Esophagus muscularis mucosa (tissue), 4 donors: ENCODE data around the gene RNF141. TPM values are rescaled to one million over a fixed set of nuclear protein-coding genes. Genes with fewer than 3 reads are reported as not detected.

Experiments
- DNase-seq: peaks from one replicate; pipeline ENCODE4 v3.0.0-alpha.2; 2017; ENCODE audit errors: extremely low spot score
- H3K27ac ChIP-seq, 4 donors: fragments of 200-600 bp; sonication (generic); replicated peaks in 1 of 4; 1 replicate in 3 of 4; 2 replicates in 1 of 4; pipeline ENCODE4 v1.5.1; 2016 to 2019; ENCODE audit warnings: mild to moderate bottlenecking in 1 of 4
- H3K27me3 ChIP-seq, 4 donors: fragments of 200-600 bp; sonication (generic); one replicate each; pipeline versions ENCODE4 v1.5.1 to v1.6.0; 2016 to 2019
- H3K36me3 ChIP-seq, 4 donors: fragments of 200-600 bp; sonication (generic); one replicate each; pipeline ENCODE4 v1.5.1; 2016 to 2019
- H3K4me1 ChIP-seq, 4 donors: fragments of 200-600 bp; sonication (generic); one replicate each; pipeline ENCODE4 v1.5.1; 2016 to 2019
- H3K4me3 ChIP-seq, 4 donors: fragments of 200-600 bp; sonication (generic); 1 replicate in 2 of 4; 2 replicates in 2 of 4; pipeline ENCODE4 v1.5.1; 2016 to 2019; ENCODE audit warnings: mild to moderate bottlenecking in 4 of 4, moderate library complexity in 1 of 4
- H3K9me3 ChIP-seq, 4 donors: fragments of 200-600 bp; sonication (generic); 1 replicate in 3 of 4; 2 replicates in 1 of 4; pipeline ENCODE4 v1.5.1; 2016 to 2019
- CTCF ChIP-seq, 3 experiments: fragments of 200-600 bp in 2 of 3; fragments of 450-650 bp in 1 of 3; sonication (generic) in 2 of 3; IDR thresholded peaks; one replicate each; pipeline ENCODE4 v1.5.1; 2017 to 2019; ENCODE audit warnings: antibody characterized with exemption in 3 of 3, mild to moderate bottlenecking in 2 of 3, moderate library complexity in 1 of 3
- EP300 ChIP-seq: sonication (generic); formaldehyde crosslinking; IDR thresholded peaks from one replicate; pipeline ENCODE4 v1.6.1; 2017; ENCODE audit warnings: antibody characterized with exemption
- POLR2A ChIP-seq: fragments of 450-650 bp; IDR thresholded peaks from one replicate; pipeline ENCODE4 v1.6.1; 2017; ENCODE audit warnings: antibody characterized with exemption, moderate library complexity, mild to moderate bottlenecking, low read depth
- POLR2AphosphoS5 ChIP-seq, 2 donors: sonication (generic); formaldehyde crosslinking; IDR thresholded peaks; one replicate each; pipeline ENCODE4 v1.6.1; 2017; ENCODE audit warnings: antibody characterized with exemption in 2 of 2
- WGBS: methylation state at CpG from one replicate; pipeline ENCODE4 v1.1.5; 2018; 5-methylcytosine and 5-hydroxymethylcytosine counted together
- intact Hi-C: fragments of 100-400 bp; cut with DNase I; formaldehyde crosslinking; loops from one replicate; pipeline ENCODE4 v1.15.1; 2023
- total RNA-seq, 4 donors: library from RNA; depleted of rRNA; stranded (reverse); fragments of >200 nt; gene quantifications; one replicate each; pipeline versions ENCODE4 v1.1.0 to v1.2.1, GENCODE V29; 2016

The RNF141 gene
- total RNA-seq, 4 donors from 2014 or later: 24.1 to 39.3 (median 34.9) TPM

- intact Hi-C loops: no loop called here
- no peaks in the 10 kb centered on the region for H3K27me3 ChIP-seq
- WGBS: 65% methylated on average over 2 of the region's 2 CpGs
- no peak for DNase-seq
- H3K9me3 ChIP-seq: no peaks in the 10 kb centered on the region
- TF ChIP-seq POLR2AphosphoS5 (IDR thresholded peaks at IDR 0.05) (peak in 1 of 2 donors; percentile 4), EP300 (no peak), CTCF (IDR thresholded peaks at IDR 0.05) (no peak), POLR2A (no peak)
- H3K27ac ChIP-seq: peak overlapping the region; percentile 21 to 44 (median 34)
- peaks cover 17 to 48% (median 24%) of the 10 kb centered on the region in 4 donors for H3K4me1 ChIP-seq
- H3K36me3 ChIP-seq: peaks cover 0 to 43% (median 20%) of the 10 kb centered on the region in 4 donors
- no peak overlapping the region for H3K4me3 ChIP-seq
Observed at GRCh38 chr11:10572533-10572932, 31.5 kb upstream of the RNF141 start.

- H3K4me1 ChIP-seq: peaks cover 13 to 27% (median 21%) of the 10 kb centered on the region in 4 donors
- 72% methylated on average over 7 of the region's 7 CpGs for WGBS
- no peak for DNase-seq
- H3K4me3 ChIP-seq: peak within 1 kb of the TSS; percentile 11 to 29 (median 20)
- intact Hi-C loops: no loop called here
- peaks cover 0 to 2% (median 0%) of the 10 kb centered on the region in 4 donors for H3K36me3 ChIP-seq
- H3K27ac ChIP-seq: peak within 1 kb of the TSS; percentile 19 to 54 (median 25)
- H3K9me3 ChIP-seq: no peaks in the 10 kb centered on the region
- H3K27me3 ChIP-seq: no peaks in the 10 kb centered on the region
- TF ChIP-seq EP300: no peak
- TF ChIP-seq CTCF (IDR thresholded peaks at IDR 0.05): no peak
- peak; percentile 31 for TF ChIP-seq POLR2A
- peak; percentile 56 to 73 for TF ChIP-seq POLR2AphosphoS5 (IDR thresholded peaks at IDR 0.05)
Observed at GRCh38 chr11:10568486-10568941, 27.5 kb upstream of the RNF141 start, which contains the start of gene LYVE1. LYVE1 (minus strand) TSS chr11:10568665; CDS start chr11:10568532, 133 bp downstream.

GRCh38 chr11:10567446-10567845, 26.5 kb upstream of the RNF141 start:
- TF ChIP-seq CTCF (IDR thresholded peaks at IDR 0.05) (no peak), POLR2AphosphoS5 (IDR thresholded peaks at IDR 0.05) (no peak), EP300 (no peak), POLR2A (no peak)
- H3K4me3 ChIP-seq: peak overlapping the region; percentile 11 to 29 (median 20)
- no peaks in the 10 kb centered on the region for H3K9me3 ChIP-seq
- peaks cover 4 to 16% (median 10%) of the 10 kb centered on the region in 4 donors for H3K4me1 ChIP-seq
- no peaks in the 10 kb centered on the region for H3K36me3 ChIP-seq
- no peak for DNase-seq
- 87% methylated on average over 2 of the region's 2 CpGs for WGBS
- no peaks in the 10 kb centered on the region for H3K27me3 ChIP-seq
- H3K27ac ChIP-seq: peak overlapping the region in 3 of 4 donors; percentile 19 to 54 (median 28)
- intact Hi-C loops: no loop called here

GRCh38 chr11:10566257-10566957, 25.4 kb upstream of the RNF141 start:
- intact Hi-C loops: no loop called here
- TF ChIP-seq EP300: no peak
- TF ChIP-seq POLR2A: no peak
- TF ChIP-seq CTCF (IDR thresholded peaks at IDR 0.05): no peak
- TF ChIP-seq POLR2AphosphoS5 (IDR thresholded peaks at IDR 0.05): no peak

More at GRCh38 chr11:10566257-10566957, 25.4 kb upstream of the RNF141 start:
- Histone ChIP-seq H3K36me3 (no peaks in the 10 kb centered on the region), H3K4me1 (peaks cover 0 to 13% (median 7%) of the 10 kb centered on the region in 4 donors), H3K9me3 (no peaks in the 10 kb centered on the region), H3K27ac (peak overlapping the region; percentile 19 to 54 (median 30)), H3K27me3 (no peaks in the 10 kb centered on the region), H3K4me3 (peak overlapping the region; percentile 11 to 29 (median 20))
- WGBS: 76% methylated on average over 6 of the region's 6 CpGs
- DNase-seq: no peak
